HL-60 (cell line): ENCODE results near the gene TPO.

Source experiments
- DNase-seq, 2 experiments: peaks; one replicate each; pipeline ENCODE4 v3.0.0-alpha.2; 2010 to 2020; ENCODE audit warnings: low read depth in 1 of 2, low spot score in 1 of 2
- H3K27ac ChIP-seq: fragments of 250-450 bp; sonication (Bioruptor Pico); replicated peaks from 2 replicates; pipeline ENCODE4 v1.5.1; 2020; ENCODE audit warnings: mild to moderate bottlenecking, moderate library complexity
- H3K27me3 ChIP-seq: fragments of 250-450 bp; sonication (Bioruptor Pico); 2 replicates; pipeline ENCODE4 v1.5.1; 2021; ENCODE audit warnings: mild to moderate bottlenecking, moderate library complexity; ENCODE audit not compliant: insufficient read depth, poor library complexity, severe bottlenecking
- H3K4me3 ChIP-seq: replicated peaks from 2 replicates; pipeline ENCODE4 v1.5.1; 2011; ENCODE audit warnings: mild to moderate bottlenecking, control low read depth, low read length; ENCODE audit not compliant: insufficient read depth
- GABPA ChIP-seq: IDR thresholded peaks from 2 replicates; pipeline ENCODE4 v1.6.1; 2012; ENCODE audit warnings: low read depth
- POLR2AphosphoS5 ChIP-seq: IDR thresholded peaks from 2 replicates; pipeline ENCODE4 v1.6.1; 2012; ENCODE audit warnings: low read depth
- REST ChIP-seq: IDR thresholded peaks from 2 replicates; pipeline ENCODE4 v1.6.1; 2012; ENCODE audit warnings: low read depth; ENCODE audit not compliant: insufficient replicate concordance
- SPI1 ChIP-seq: IDR thresholded peaks from 2 replicates; pipeline ENCODE4 v1.6.1; 2012; ENCODE audit warnings: low read depth, mild to moderate bottlenecking, borderline replicate concordance
- TF ChIP-seq, protein P1 (sequence below): IDR thresholded peaks from one replicate; pipeline ENCODE4 v1.5.1; 2011; ENCODE audit warnings: low read length, control low read depth, inconsistent platforms; ENCODE audit not compliant: insufficient read depth

The TPO gene

GRCh38 chr2:1588051-1588977 is 175.1 kb downstream of the TPO start:
- DNase-seq, result no peak
- no peak overlapping the region for H3K27ac ChIP-seq
- TF ChIP-seq, protein P1, sequence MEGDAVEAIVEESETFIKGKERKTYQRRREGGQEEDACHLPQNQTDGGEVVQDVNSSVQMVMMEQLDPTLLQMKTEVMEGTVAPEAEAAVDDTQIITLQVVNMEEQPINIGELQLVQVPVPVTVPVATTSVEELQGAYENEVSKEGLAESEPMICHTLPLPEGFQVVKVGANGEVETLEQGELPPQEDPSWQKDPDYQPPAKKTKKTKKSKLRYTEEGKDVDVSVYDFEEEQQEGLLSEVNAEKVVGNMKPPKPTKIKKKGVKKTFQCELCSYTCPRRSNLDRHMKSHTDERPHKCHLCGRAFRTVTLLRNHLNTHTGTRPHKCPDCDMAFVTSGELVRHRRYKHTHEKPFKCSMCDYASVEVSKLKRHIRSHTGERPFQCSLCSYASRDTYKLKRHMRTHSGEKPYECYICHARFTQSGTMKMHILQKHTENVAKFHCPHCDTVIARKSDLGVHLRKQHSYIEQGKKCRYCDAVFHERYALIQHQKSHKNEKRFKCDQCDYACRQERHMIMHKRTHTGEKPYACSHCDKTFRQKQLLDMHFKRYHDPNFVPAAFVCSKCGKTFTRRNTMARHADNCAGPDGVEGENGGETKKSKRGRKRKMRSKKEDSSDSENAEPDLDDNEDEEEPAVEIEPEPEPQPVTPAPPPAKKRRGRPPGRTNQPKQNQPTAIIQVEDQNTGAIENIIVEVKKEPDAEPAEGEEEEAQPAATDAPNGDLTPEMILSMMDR, result no peak
- TF ChIP-seq POLR2AphosphoS5, result no peak
- TF ChIP-seq SPI1, result no peak
- TF ChIP-seq GABPA, result no peak
- TF ChIP-seq REST, result no peak
- H3K4me3 ChIP-seq, result no peak overlapping the region
- H3K27me3 ChIP-seq, result no peaks in the 10 kb centered on the region

DNA sequence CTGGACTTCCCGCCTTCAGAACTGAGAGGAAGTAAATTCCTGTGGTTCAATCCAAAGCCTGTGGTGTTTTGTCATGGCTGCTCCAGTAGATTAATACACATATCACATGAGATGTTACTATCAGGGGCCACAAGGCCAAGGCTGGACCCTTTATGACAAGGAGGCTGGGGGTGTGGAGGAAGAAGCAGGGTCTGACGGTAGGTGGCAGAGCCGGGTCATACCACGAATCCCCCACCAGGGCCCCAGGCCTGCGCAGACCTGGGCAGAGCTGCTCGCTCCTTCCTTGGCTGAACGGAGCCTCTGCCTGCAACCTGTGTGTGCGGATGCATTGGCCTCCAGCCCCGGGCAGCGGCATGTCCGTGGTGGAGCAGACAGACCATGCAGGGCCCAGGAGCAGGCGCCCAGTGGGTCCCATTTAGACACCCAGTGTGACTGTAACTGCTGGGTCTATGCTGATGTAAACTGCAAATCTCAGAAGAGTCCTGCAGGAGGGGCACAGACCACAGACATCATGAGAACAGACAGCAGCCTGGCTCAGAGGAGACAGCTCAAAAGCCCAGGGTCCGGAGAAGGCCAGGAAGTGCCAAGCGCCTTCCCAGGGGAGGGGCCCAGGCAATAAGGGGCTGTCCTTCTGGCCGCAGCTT is 175.8 kb downstream of the TPO start:
- no peaks in the 10 kb centered on the region for H3K27me3 ChIP-seq
- DNase-seq, result no peak

More for the DNA sequence above, 175.8 kb downstream of the TPO start:
- Histone ChIP-seq H3K4me3 (no peak overlapping the region), H3K27ac (no peak overlapping the region)
- TF ChIP-seq REST, result no peak
- TF ChIP-seq POLR2AphosphoS5, result no peak
- TF ChIP-seq GABPA, result no peak
- TF ChIP-seq, protein P1, result no peak
- TF ChIP-seq SPI1, result no peak
